Stimulated activated CD4-positive, alpha-beta T cell treated with anti-CD3 and anti-CD28 coated beads, Interleukin-12 subunit alpha, Interleukin-12 subunit beta, amount 100 ng/mL, for 4 hours (primary cell): ENCODE measurements around the gene ARIH2.
A peak's percentile ranks its signal among the peaks of the same experiment; 100 is the strongest.
"Not testable (repeated sequence)": the region's sequence is repeated elsewhere in the genome, so short reads cannot be mapped to it uniquely, and the experiment has no call there.

Source experiments
- DNase-seq: peaks from one replicate; pipeline ENCODE4 v3.0.0-alpha.2; 2020

ARIH2 gene

DNA sequence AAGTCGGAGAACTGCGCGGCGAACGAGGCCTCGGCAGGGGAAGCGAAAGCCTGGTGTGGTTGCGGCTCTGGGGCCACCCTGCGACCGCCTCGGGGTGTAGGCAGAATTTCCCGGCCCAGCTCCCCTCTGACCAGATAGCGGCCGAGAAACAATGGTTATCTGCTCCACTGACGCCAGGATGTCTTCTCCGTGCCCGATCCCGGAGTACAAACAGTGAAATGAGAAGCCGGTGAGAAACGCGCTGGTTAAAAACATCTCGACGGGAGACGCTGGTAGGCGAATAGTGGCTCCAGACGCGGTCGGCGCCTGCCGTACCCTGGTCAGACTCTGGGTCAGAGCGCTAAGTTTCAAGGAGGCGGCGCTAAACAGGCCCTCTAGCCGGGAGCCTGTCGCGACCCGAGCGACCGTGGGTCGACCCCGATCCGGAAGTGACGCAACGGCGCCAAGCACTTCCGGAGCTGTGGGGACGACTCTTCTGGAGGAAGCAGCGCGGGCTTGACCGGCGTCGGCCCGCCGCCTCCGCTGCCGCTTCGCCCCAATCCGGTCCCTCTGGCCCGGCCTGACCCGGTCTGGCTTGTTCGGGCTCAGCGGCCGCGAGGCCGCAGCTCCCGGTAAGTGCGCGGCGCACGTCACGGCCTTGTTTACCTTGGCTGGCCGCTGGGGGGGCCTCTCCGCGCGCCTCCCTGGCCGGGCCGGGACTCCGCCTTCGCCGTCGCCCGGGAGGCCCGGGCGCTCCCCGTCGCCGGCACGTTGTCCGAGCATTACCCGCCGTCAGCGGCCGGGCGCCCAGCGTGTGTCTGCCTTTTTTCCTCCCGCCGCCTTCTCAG is at the start of gene ARIH2:
ARIH2 (plus strand) TSS at position 455 of the 827 bp plus-strand sequence. CDS start 8,717 bp downstream, outside the sequence.
- DNase-seq: peak; percentile 84

DNA sequence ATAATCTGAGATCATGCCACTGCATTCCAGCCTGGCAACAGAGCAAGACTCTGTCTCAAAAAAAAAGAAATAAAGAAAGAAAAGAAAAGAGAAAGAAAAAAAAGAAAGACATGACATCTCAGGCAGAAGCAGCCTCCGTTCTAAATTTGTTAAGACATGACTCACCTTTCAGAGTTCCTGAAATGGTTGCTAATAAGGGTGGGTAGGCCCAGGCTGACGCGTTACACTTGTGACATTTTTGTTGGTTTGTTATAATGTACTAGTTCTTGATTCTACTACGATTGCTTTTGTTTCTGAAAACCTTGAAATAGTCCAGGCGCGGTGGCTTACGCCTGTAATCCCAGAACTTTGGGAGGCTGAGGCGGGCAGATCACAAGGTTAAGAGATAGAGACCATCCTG is 41.0 kb upstream of the ARIH2 start:
- DNase-seq: no peak

DNA sequence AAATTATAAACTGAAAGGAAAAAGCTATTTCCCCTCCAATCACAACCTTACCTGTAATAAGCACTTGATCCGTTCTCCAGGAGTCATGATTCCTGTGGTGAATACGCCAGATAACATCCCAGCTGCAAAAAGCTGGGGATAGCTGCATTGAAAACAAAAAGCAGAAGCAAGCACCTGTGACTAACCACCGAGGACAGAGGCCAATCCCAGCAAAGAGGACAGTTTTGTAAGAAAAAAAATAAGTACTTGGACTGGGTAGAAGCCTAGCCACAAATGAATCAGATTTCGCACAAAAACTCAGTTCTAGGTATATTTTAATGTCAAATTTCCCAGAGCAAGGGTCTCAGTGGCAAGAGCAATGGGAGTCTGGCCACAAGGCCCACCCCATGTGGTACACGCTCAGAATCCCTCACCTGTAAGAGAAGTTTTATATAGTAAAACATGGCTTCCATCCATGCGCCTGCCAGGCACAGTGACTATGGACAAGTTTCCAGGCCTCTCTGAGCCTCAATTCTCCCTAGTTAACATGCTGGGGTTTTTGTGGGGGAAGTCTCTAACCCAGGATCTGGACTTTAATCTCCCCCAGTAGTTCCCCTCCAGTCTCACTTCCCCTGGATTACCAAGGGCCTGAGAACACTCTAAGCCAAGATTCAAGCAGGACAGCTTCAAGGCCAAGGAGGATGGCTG is 39.2 kb upstream of the ARIH2 start:
- DNase-seq: no peak

DNA sequence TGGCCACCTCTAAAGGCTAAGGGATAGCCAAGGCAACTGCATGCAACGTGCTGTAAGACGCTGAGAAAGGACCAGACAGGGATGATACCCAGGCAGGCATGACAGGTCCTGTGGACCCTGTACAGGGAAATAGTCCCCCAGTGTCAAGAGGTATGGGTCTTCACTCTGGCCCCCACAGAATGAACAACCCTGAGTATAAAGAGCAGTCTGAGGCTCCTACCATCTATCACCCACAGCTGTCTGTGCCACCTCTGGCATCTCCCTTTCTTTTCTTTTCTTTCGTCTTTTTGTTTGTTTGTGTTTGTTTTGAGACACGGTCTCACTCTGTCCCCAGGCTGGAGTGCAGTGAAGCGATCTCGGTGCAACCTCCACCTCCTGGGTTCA is 38.7 kb upstream of the ARIH2 start:
- no peak for DNase-seq

DNA sequence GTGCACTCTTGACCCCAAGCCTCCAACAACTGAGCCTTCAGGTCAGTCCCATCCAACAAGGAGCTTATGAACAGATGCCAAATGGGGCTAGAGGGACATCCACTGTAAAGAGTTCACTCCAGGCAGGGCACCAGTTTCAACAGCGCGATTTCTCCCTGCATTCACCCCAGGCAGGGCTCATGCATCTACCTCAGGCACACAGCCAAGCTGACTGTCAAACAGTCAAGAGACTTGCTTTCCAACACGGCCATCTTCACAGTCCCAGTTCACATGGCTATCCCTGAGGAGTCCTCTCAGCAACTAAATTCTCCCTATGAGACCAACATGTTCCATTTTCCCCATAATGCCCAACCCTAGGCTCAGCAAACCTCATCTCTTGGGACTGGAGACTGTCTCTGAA is 37.6 kb upstream of the ARIH2 start:
- no peak for DNase-seq

DNA sequence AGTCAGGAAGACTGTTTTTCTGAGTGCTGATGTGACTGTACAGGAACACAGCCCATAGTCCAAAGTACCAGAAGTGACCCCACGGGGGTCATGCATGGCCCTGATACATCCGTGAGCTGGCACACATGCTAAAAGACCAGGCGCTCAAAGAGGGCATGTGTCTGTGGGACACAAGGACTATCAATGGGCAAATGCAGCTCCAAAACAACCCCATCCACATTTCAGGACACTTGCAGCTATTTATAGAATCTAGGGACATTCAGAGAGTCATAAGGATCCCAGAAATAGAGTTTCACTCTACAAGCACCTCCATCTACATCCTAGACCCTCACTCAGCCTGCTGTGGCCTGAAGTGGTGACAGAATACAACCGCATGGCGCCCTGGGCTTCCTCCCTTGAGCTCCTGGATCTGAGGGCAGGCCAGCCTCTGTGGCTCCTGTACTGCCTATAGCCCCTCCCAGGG is 37.0 kb upstream of the ARIH2 start:
- DNase-seq: no peak

DNA sequence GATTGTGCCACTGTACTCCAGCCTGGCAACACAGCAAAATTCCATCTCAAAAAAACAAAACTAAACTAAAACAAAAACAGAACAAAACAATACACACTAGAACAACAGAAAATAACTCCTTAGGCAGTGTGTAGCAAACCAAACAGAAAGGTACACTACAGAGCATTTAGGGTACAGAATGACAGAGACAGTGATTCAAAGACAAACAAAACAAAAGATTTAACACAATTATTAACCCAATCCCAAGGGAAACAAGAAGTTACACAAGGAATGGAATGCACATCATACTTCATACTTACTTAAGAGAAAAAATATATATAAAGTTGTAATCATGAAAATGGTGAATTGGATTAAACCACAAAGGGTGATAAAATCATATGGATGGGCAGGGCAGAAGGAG is 32.9 kb upstream of the ARIH2 start:
- no peak for DNase-seq

DNA sequence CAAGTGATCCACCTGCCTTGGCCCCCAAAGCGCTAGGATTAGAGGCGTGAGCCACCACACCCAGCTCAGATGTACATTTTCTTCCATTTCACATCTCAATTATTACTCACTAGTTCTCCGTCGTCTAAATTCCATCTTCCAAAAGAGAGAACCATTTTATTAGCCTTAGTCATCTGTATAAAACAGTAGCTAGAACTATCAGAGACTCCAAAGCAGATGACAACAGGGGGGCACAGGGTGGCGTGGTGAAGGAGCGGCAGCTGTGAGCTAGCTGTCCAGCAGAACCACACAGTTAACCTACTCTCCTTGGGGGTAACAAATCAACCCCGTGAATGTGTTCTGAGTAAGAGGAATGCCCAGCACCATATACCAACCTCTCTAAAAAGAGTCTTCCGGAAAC is 27.0 kb upstream of the ARIH2 start:
- DNase-seq: no peak

DNA sequence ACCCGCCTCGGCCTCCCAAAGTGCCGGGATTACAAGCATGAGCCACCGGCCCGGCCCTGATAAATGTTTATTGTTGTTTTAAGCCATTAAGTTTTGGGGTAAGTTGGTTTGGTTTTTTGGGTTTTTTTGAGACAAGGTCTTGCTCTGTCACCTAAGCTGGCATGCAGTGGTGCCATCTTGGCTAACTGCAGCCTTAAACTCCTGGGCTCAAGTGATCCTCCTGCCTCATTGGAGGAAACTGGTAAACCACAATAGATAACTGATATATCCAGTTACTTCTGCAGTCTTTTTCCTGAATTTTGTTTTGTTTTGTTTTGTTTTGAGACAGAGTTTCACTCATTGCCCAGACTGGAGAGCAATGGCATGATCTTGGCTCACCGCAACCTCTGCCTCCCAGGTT is 24.1 kb upstream of the ARIH2 start:
- DNase-seq: no peak

DNA sequence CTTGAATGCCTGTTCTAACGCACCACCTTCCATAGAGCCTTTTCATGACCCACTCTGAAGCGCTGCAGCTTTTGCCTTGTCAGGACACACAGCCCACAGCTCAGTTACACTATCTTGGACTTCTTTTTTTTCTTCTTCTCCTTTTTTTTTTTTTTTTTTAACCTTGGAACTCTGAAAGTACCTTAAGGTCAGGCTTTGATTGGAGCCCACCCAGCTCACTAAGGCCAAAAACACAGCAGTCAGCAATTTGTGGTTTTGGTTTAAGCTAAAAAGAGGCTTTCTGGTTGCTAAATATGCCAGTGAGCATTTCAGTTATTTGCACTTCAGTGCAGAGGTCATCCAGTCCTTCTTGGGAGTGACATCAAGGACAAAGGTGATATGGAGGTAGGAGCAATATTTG is 21.7 kb upstream of the ARIH2 start:
- DNase-seq: no peak

DNA sequence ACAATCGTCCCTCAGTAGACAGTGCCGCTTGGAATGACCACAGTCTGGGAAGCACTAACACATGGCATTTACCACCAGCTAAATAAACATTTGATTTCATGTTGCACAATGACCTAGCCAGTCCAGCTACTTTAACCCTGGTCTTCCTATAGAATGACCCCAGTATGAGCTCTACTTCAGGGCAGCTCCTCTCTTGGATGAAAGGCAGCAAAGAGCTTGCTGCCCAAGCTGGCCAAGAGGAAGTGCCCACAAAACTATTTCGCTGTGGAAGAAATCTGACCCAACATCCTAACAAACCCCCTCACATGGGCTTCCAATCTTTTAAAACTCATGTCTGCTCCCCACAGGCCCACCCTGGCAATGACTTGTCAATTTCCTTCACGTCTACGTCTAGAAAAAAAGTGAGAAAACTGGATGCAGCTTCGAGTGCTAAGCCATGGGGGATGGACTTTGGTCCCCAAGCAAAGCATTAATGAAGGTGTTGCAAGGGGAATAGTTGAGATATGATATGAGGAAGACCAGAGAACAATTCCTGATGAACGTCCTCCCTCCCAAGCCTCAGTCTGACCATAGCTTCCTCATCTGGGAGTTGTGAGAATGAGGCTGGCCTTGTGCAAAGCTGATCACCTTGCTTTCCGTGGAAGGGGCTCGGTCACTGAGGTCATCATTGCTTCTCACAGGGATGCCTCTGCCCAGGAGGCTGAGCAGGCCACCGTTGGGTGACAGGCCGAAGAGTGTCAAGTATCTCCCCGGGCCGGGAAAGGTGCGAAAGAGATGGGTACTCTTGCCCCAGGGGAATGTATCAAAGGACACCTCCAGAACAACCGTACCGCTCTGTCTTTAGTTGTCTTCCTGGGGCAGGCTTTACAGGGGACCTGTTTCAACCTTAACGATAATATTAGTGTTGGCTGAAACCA is 20.9 kb upstream of the ARIH2 start:
- no peak for DNase-seq

DNA sequence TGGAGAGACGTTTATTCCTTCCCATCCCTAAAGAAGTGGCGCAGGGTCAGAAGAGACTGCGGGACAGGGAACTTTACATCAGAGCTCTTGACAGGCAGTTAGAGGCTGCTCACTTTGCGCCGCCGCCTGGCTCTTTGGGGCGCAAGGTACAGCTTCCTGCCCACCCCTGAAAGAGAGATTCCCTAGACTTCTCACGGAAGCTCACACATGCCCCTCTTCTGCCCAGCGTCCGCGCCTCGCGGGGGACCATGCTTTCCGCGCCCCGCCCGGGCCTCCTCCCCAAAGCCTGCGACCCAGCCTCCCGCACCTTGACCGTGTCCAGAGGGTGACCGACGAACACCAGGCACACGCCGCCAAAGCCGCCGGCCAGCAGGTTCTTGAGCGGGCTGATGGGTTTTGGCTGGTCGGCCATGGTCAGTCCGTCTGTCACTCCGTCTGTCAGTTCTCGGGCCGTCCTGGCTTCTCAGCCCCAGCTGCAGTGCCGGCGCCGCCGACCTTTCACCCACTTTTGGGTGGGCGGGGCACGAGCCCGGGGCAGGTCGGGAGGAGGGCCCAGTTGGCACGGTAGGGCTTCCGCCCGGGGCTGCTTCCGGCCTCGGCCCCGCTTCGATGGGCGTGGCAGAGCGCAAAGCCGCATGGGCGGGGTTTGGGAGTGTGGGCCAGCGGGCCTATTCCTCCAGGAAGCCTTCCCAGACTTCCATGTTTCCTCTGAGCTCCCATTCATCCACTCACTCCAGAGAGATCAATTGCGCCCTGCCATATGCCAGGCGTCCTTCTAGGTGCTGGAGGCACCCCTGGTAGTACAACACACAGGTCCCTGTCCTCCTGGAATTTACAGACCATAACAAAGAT is 20.0 kb upstream of the ARIH2 start, which contains the start of gene SLC25A20:
SLC25A20 (minus strand) TSS at position 500 of the 852 bp plus-strand sequence; CDS start at position 412, 88 bp downstream.
- DNase-seq: peak; percentile 89

DNA sequence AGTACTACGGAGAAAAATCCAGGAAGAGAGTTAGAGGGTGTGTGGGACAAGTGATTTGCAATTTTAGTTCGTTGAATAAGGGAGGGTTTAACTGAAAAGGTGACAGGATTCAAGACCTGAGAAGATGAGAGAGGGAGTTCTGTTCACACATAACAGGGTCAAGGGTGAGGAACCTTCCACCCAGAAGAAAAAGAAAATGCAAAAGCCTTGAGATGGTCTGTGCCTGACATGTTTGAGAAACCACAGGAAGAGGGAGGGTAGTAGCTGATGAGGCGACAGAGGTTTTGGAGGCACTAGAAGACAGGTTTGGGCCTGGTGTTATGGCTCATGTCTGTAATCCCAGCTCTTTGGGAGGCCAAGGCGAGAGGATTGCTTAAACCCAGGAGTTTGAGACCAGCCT is 19.4 kb upstream of the ARIH2 start:
- DNase-seq: no peak

DNA sequence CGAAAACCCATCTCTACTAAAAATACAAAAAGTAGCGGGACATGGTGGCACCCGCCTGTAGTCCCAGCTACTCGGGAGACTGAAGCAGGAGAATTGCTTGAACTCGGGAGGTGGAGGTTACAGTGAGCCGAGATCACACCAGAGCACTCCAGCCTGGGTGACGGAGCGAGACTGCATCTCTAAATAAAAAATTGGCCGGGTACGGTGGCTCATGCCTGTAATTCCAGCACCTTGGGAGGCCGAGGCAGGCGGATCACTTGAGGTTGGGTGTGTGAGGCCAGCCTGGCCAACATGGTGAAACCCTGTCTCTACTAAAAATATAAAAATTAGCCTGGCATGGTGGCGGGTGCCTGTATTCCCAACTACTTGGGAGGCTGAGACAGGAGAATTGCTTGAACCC is 11.6 kb upstream of the ARIH2 start:
- DNase-seq: not testable (repeated sequence)

DNA sequence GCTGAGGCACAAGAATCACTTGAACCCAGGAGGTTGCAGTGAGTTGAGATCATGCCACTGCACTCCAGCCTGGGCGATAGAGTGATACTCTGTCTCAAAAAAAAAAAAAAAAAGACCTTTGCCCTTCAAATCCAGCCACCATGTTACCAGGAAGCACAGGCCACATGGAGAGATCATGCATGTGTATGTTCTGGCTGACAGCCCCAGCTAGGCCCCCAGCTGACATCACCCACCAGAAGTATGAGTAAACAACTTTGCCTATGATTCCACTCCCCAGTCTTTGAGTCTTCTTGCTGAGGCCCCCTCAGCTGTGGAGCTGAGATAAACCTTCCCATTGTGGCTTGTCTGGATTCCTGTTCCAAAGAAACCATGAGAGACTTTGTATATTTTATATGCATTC is 3.3 kb upstream of the ARIH2 start:
- no peak for DNase-seq

DNA sequence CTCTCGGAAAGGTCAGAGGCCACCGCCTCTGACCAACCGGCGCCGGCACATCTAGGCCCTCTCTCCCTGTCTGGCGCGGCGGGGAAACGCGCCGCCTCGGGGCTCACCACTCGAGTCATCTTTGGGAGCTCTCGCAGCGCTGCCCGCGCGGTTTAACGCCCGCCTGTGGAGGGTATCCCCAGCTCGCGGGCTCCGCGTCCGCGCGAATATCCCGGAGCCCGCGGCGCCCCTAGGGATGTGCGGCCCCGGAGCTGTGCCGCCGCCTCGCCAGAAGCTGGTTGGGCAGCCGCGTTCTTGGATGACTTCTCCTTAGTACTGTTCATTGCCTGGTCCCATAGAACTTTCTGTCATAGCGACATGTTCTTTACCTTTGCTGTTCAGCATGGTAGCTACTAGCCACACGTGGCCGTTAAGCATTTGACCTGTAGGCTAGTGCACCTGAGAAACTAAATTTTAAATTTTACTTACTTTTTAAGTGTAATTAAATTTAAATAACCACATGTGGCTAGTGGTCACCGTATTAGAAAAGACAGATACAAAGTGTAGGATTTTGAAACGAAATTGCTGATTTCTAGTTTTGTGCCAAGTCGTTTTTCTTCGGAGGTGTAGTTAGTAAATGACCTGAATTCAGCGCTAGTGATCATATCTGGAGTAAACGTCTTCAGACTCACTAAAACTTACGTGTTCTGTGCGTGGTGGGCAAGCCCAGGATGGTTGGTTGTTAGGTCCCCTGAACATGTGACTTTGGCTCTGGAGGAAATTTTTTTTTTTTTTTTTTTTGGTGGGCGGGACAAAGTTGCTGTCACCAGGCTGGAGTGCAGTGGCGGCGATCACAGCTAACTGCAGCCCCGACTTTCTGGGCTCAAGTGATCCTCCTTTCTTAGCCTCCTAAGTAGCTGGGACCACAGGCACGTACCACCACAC is 835 bp downstream of the ARIH2 start:
- DNase-seq: peak; percentile 37

DNA sequence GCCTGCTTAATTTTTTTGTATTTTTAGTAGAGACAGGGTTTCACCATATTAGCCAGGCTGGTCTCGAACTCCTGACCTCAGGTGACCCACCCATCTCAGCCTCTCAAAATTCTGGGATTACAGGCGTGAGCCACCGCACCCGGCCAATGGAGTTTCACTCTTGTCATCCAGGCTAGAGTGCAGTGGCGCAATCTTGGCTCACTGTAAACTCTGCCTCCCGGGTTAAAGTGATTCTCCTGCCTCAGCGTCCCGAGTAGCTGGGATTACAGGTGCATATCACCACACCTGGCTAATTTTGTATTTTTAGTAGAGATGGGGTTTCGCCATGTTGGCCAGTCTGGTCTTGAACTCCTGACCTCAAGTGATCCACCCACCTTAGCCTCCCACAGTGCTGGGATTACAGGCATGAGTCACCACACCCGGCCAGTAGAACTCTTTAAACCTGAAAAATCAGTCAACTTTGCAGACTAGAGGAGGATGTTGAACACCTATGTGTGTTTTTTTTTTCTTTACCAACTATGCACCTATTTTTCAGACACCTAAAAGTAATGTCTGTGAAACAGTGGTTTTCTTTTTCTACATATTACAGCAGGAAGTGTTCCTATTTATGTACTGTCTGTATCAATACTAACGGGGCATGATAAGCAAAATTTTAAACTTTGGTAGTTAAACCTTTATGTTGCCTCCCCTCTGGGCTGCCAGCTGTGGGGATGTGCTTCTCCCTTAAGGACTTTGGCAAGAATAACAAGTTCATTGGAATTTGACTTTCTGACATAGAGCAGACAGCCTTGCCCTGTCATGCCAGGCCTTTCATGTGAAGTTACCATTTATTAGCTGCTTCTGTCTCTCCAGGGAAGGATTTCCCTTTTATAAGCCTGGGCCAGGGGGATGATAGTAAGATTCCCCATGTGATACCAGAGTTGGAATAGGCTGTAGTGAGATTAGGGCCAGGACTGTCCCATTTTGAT is 8.1 kb downstream of the ARIH2 start:
- no peak for DNase-seq

DNA sequence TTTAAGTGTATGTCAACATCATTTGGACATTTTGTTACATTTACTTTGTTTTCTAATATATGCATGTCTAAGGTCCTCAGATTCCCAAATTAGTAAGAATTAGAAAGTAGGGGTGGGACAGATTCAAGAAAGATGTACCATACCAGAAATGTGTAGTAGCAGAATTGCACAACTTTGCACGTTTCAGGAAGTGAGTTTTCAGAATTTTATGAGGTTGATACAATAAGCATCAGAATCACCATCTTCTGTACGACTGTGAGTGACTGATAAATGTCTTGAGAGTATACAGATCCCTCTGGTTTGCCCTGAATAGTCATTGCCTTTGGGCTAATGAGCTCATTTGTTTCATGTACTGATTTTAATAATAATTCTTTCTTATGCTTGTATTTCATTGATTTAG is 9.3 kb downstream of the ARIH2 start:
- DNase-seq: no peak

DNA sequence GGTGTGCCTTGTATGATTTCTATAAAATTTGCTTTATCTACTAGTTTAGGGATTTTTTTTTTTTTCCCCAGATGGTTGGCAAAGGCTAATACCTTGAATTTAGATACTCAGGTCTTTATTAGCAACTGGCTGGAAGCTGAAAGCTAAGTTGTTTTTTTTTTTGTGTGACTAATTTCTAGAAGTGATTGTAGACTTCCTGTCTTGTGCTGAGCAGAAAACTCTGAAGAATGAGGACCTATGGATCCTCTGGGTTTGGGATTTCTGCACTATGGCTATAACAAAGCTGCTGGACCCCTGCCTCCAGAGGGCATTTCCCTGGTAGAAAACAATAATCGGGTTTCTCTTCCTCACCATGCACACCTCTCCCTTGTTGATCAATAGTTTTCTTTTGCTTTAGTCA is 10.0 kb downstream of the ARIH2 start:
- DNase-seq: no peak
